ENCODE data around the gene MANSC4.

MANSC4 gene

DNA sequence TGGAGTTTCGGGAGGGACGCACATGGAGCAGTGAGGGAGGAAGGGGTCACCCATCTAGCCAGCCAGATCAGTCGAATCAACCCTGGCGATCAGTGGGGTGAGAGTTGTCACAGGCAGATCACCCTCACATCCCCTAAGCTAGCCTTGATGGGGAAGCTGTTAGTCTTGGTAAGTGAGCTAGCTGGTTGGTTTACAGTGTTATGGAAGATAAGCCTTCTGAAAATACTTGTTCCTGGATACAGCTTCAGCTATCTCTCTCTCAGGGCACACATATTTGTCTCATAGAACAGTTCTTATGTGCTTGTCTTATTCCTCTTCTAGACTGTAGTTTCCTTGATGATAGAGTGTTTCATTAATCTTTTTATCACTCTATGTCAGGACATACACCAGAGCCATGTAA is 26.2 kb upstream of the MANSC4 start:
- TF ChIP-seq, protein P1, sequence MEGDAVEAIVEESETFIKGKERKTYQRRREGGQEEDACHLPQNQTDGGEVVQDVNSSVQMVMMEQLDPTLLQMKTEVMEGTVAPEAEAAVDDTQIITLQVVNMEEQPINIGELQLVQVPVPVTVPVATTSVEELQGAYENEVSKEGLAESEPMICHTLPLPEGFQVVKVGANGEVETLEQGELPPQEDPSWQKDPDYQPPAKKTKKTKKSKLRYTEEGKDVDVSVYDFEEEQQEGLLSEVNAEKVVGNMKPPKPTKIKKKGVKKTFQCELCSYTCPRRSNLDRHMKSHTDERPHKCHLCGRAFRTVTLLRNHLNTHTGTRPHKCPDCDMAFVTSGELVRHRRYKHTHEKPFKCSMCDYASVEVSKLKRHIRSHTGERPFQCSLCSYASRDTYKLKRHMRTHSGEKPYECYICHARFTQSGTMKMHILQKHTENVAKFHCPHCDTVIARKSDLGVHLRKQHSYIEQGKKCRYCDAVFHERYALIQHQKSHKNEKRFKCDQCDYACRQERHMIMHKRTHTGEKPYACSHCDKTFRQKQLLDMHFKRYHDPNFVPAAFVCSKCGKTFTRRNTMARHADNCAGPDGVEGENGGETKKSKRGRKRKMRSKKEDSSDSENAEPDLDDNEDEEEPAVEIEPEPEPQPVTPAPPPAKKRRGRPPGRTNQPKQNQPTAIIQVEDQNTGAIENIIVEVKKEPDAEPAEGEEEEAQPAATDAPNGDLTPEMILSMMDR (IDR thresholded peaks at IDR 0.05; ENCODE audit: unreplicated experiment in 3 of 3), result no peak
- peaks cover 2% of the 10 kb centered on the region for H3K36me3 Mint-ChIP-seq (ENCODE audit: low read depth)
- H3K27ac Mint-ChIP-seq, result no peak overlapping the region
- H3K4me1 Mint-ChIP-seq, result no peaks in the 10 kb centered on the region
- H3K27me3 Mint-ChIP-seq (ENCODE audit: low read depth), result peaks cover 4% of the 10 kb centered on the region
- no peaks in the 10 kb centered on the region for H3K9me3 Mint-ChIP-seq
- no peak overlapping the region for H3K4me3 Mint-ChIP-seq

DNA sequence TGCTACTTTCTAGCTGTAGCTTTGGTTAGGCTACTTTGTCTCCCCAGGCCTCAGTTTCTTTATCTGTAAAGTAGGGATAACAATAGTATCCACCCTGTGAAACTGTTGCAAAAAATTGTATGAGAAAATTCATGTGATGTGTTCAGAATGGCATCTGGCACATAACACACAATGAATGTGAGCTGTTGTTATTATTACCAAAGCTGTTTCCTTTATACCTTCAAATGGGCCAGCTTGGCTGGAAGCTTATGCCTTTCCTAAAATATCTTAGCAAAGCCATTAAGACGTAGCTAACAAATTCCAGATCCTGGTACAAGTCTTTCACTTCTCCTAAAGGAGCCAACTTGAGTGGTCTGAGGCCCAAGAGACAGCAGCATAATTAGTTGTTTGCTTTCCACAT is 25.2 kb upstream of the MANSC4 start:
- Mint-ChIP-seq H3K36me3 (ENCODE audit: low read depth) (peaks cover 9% of the 10 kb centered on the region), H3K4me3 (no peak overlapping the region), H3K27me3 (ENCODE audit: low read depth) (peaks cover 4% of the 10 kb centered on the region), H3K4me1 (no peaks in the 10 kb centered on the region), H3K27ac (no peak overlapping the region), H3K9me3 (no peaks in the 10 kb centered on the region)
- TF ChIP-seq, protein P1 (IDR thresholded peaks at IDR 0.05; ENCODE audit: unreplicated experiment in 3 of 3), result no peak

DNA sequence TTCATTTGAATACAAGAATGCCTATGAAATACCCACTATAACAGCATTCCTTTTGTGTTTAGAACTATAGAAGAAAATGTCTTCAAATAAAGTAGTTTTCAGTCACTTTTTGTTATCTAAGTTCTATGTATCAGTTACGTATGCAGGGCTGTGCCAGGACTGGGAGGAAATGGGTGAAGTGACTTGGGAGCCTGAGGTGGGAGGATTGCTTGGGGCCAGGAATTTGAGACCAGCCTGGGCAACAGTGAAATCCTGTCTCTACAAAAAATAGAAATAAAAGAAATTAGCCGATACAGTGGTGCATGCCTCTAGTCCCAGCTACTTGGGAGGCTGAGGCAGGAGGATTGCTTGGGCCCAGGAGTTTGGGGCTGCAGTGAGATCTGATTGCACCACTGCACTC is 22.9 kb upstream of the MANSC4 start:
- Mint-ChIP-seq H3K4me3 (no peak overlapping the region), H3K36me3 (ENCODE audit: low read depth) (peaks cover 19% of the 10 kb centered on the region), H3K27me3 (ENCODE audit: low read depth) (peaks cover 4% of the 10 kb centered on the region), H3K4me1 (no peaks in the 10 kb centered on the region), H3K9me3 (no peaks in the 10 kb centered on the region), H3K27ac (no peak overlapping the region)
- TF ChIP-seq, protein P1 (IDR thresholded peaks at IDR 0.05; ENCODE audit: unreplicated experiment in 3 of 3), result no peak

DNA sequence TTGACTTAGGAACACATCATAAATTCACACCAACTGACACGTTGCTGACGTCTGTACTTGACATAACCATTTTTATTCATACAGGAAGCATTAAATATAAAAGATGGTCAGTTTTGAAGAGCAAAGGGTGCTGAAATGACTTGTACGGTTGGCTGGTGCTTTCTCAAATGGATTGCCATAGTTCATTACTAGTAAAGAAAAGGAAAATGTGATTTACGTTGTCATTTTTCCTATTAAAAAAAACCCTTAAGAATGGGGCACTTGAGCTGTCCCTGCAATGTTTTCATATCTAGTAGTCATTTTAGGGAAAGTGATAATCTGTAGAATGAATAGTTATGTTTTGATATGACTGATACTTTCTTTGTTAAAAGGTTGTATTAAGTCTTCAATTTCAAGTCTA is 22.5 kb upstream of the MANSC4 start:
- TF ChIP-seq, protein P1 (IDR thresholded peaks at IDR 0.05; ENCODE audit: unreplicated experiment in 3 of 3), result no peak
- no peak overlapping the region for H3K4me3 Mint-ChIP-seq
- H3K9me3 Mint-ChIP-seq, result no peaks in the 10 kb centered on the region
- peaks cover 4% of the 10 kb centered on the region for H3K27me3 Mint-ChIP-seq (ENCODE audit: low read depth)
- H3K27ac Mint-ChIP-seq, result no peak overlapping the region
- peaks cover 23% of the 10 kb centered on the region for H3K36me3 Mint-ChIP-seq (ENCODE audit: low read depth)
- no peaks in the 10 kb centered on the region for H3K4me1 Mint-ChIP-seq

DNA sequence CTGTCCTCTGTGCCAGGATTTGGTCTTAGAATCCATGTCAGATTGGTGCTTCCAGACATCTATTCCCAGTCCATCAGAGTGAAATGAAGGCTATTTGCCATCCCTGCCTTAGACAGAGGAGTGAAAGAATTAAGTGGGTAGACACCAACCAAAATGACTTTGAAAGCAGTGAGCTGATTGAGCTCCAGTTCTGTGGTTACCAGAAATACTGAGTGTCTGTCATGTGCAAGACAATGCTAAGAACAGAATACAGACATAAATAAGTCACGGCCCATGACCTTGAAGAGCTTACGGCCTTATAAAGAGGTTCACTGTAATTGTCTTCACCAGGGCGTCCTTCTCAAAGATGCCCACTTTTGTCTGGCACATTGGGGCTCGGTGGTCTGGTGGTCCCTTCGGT is 21.6 kb upstream of the MANSC4 start:
- Mint-ChIP-seq H3K4me1 (no peaks in the 10 kb centered on the region), H3K36me3 (ENCODE audit: low read depth) (peaks cover 32% of the 10 kb centered on the region), H3K4me3 (no peak overlapping the region), H3K9me3 (no peaks in the 10 kb centered on the region), H3K27ac (no peak overlapping the region), H3K27me3 (ENCODE audit: low read depth) (no peaks in the 10 kb centered on the region)
- TF ChIP-seq, protein P1 (IDR thresholded peaks at IDR 0.05; ENCODE audit: unreplicated experiment in 3 of 3), result no peak

DNA sequence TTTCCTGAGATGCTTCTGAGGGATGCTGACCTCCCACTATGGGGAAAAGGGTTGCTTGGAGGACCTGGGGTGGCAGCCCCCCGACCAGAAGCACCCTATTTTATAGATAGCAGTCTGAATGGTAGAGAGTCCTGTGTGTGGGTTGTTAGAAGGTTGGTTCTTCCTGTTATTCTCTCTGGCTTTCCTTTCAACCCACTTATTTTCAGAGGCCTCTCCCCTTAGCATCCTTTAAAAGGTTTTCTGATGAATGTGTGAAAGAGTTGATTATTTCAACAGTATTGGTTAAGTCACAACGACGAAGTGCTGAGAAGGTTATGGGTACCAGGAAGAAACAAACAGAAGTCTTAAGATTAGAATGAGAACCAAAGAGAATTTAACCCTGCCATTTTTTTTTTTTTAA is 20.8 kb upstream of the MANSC4 start:
- H3K9me3 Mint-ChIP-seq, result no peaks in the 10 kb centered on the region
- H3K36me3 Mint-ChIP-seq (ENCODE audit: low read depth), result peaks cover 38% of the 10 kb centered on the region
- H3K27ac Mint-ChIP-seq, result no peak overlapping the region

More for the DNA sequence above, 20.8 kb upstream of the MANSC4 start:
- H3K4me3 Mint-ChIP-seq, result no peak overlapping the region
- TF ChIP-seq, protein P1 (IDR thresholded peaks at IDR 0.05; ENCODE audit: unreplicated experiment in 3 of 3), result no peak
- no peaks in the 10 kb centered on the region for H3K4me1 Mint-ChIP-seq
- H3K27me3 Mint-ChIP-seq (ENCODE audit: low read depth), result no peaks in the 10 kb centered on the region
